ENCODE results near the gene TRAPPC14. TPM values are rescaled to one million over a fixed set of nuclear protein-coding genes. Genes with fewer than 3 reads are reported as not detected.

The TRAPPC14 gene
- total and polyA plus RNA-seq, 2 of the 13 experiments (the other 11 are each of a cell fraction or from before 2014, with no cell fraction given), result 4.7 to 9.6 TPM

DNA sequence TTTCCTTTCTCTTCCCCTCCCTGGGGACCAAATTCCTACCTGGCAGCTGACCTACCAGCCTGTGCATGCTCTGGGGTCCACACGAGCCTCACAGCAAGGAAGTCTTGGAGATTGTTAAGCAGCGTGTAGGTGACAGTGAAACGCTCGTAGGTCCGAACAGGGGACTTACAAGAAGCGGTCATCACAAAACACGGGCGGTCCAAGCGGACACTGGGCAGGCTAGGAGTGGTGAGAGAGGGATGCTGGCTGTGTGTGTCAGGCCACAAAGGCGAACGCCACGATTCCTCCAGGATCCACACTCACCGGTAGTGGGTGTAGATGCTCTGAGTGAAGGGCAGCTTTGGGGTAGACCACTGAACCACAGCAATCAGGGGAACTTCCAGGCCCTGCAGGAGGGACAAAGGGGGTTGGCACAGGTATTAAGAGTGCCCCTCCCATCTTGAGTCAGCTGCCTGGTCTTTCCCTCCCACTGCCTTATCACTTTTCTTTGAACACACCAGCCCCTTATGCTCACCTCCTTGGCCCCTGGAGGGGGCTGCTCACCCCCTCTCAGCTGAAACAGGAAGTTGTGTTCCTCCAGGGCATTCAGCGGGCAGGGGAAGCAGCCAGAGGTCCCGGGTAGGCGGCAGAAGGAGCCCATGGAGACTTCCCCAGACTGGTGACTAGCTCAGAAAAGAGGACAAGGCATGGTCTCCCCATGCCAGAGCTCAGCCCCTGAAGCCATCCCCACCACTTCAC is 2.0 kb downstream of the TRAPPC14 start:
- in situ Hi-C loops (cut with HindIII; ENCODE audit: extremely low pct_ligation_motif_present, low pct_unique_long_range_greater_than_20kb) (no loop called here), intact Hi-C loops (cut with micrococcal nuclease; ENCODE audit: unreplicated experiment) (no loop called here)
- DNase-seq (ENCODE audit: low spot score) (no peak), FAIRE-seq (no peak), ATAC-seq (no peak)
- ChIA-PET CTCF (ENCODE audit: low intra/inter-chr PET ratio, low total read pairs) (no interaction called here), POLR2A (interaction anchor here (1.6 to 2.1 kb wide), 3 partner anchors 8 to 56 kb away, joined by 3 to 25 read pairs (median 5); partner anchors contain the start of gene LAMTOR4)
- Histone ChIP-seq H3K27me3 (ENCODE audit: control insufficient read depth in 1 of 2, insufficient read depth in 2 of 2, low read length in 2 of 2) (peaks cover 0 to 7% of the 10 kb centered on the region in 2 experiments; a peak in 1 of 5 replicates), H3K27ac (ENCODE audit: extremely low read length, insufficient read depth, low read length) (peak overlapping the region; percentile 80), H3K4me1 (ENCODE audit: insufficient read depth, low read length) (peaks cover 67% of the 10 kb centered on the region), H3K4me3 (replicated peaks in 1 of 3; ENCODE audit: insufficient read depth in 1 of 3, low read depth in 2 of 3, low read length in 3 of 3) (peak overlapping the region in 1 of 3 experiments; percentile 92; a peak in 1 of 6 replicates), H3K9ac (ENCODE audit: insufficient read depth, low read depth, low read length) (no peak overlapping the region), H3K79me2 (ENCODE audit: insufficient read depth, low read length) (peaks cover 2% of the 10 kb centered on the region), H3K9me3 (ENCODE audit: low read length) (no peaks in the 10 kb centered on the region), H3K4me2 (ENCODE audit: low read depth, low read length) (0 out of 2 replicates have a peak overlapping the region, but pooled peaks have one; percentile 75), H3K36me3 (replicated peaks in 1 of 2; ENCODE audit: control insufficient read depth in 1 of 2, insufficient read depth in 2 of 2, low read length in 2 of 2) (peaks cover 6 to 24% of the 10 kb centered on the region in 2 experiments), H4K20me1 (ENCODE audit: insufficient read depth, low read length) (peaks cover 6% of the 10 kb centered on the region; the same call in 1 of the 2 replicates), H2AFZ (ENCODE audit: low read length) (no peak overlapping the region)
- BruUV-seq (replicated peaks), result no TSS peak
- TF ChIP-seq, protein P1, sequence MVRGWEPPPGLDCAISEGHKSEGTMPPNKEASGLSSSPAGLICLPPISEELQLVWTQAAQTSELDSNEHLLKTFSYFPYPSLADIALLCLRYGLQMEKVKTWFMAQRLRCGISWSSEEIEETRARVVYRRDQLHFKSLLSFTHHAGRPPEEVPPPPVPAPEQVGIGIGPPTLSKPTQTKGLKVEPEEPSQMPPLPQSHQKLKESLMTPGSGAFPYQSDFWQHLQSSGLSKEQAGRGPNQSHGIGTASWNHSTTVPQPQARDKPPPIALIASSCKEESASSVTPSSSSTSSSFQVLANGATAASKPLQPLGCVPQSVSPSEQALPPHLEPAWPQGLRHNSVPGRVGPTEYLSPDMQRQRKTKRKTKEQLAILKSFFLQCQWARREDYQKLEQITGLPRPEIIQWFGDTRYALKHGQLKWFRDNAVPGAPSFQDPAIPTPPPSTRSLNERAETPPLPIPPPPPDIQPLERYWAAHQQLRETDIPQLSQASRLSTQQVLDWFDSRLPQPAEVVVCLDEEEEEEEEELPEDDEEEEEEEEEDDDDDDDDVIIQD (CRISPR knock-in tag; IDR thresholded peaks at IDR 0.05; ENCODE audit: low read depth), result no peak
- TF ChIP-seq KMT2B (CRISPR knock-in tag; IDR thresholded peaks at IDR 0.05), result no peak
- TF ChIP-seq HDAC2 (CRISPR knock-in tag; IDR thresholded peaks at IDR 0.05), result no peak
- no peak for TF ChIP-seq CREB1 (IDR thresholded peaks at IDR 0.05)
- TF ChIP-seq CREB1 (CRISPR knock-in tag; IDR thresholded peaks at IDR 0.05), result no peak
- TF ChIP-seq POLR2AphosphoS5 (IDR thresholded peaks at IDR 0.05; ENCODE audit: low read depth, low read length), result 0 out of 2 replicates have a peak, but pooled peaks have one; percentile 17
- TF ChIP-seq ZNF709 (CRISPR knock-in tag; IDR thresholded peaks at IDR 0.05), result 0 out of 2 replicates have a peak, but pooled peaks have one; percentile 13
- TF ChIP-seq MAFG (CRISPR knock-in tag; IDR thresholded peaks at IDR 0.05), result no peak
- TF ChIP-seq TOPORS (CRISPR knock-in tag; IDR thresholded peaks at IDR 0.05), result no peak
- TF ChIP-seq GABPA (IDR thresholded peaks at IDR 0.05; ENCODE audit: low read depth, low read length), result no peak
- no peak for TF ChIP-seq GABPA (CRISPR knock-in tag; IDR thresholded peaks at IDR 0.05; ENCODE audit: low read depth)
- TF ChIP-seq HOXA7 (CRISPR knock-in tag; IDR thresholded peaks at IDR 0.05), result no peak
- no peak for TF ChIP-seq ZNF20 (CRISPR knock-in tag; IDR thresholded peaks at IDR 0.05)
- WGBS (ENCODE audit: low lambda C conversion rate), result 96% methylated on average over 16 of the region's 16 CpGs

Measured in HepG2 (cell line).